ENCODE results near the gene ERC1. TPM values are rescaled to one million over a fixed set of nuclear protein-coding genes. Genes with fewer than 3 reads are reported as not detected.

ERC1 gene
- total and polyA plus RNA-seq, 2 donors (not counting 3 experiments of a cell fraction or from before 2014, with no cell fraction given), result 11.7 to 66.1 TPM

DNA sequence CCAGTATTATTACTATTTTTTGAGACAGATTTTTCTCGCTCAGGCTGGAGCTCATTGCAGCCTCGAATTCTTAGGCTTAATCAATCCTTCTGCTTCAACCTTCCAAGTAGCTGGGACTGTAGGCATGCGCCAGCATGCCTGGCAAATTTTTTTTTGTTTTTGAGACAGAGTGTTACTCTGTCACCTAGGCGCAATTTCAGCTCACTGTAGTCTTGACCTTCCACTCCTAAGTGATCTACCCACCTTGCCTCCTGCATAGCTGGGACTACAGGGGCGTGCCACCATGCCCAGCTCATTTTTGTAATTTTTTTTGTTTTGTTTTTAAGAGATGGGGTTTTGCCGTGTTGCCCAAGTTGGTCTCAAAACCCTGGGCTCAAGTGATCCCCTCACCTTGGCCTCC, 15.2 kb downstream of the ERC1 start:
- ChIA-PET CTCF (no interaction called here), POLR2A (no interaction called here)
- H3K9me1 ChIP-seq (replicated peaks; ENCODE audit: control insufficient read depth, extremely low read depth, insufficient read depth, low read length), result no peaks in the 10 kb centered on the region
- no TSS peak for BruUV-seq (replicated peaks)
- H3K9me3 ChIP-seq (replicated peaks; ENCODE audit: control insufficient read depth, insufficient read depth, low read length), result no peaks in the 10 kb centered on the region
- no peaks in the 10 kb centered on the region for H3K27me3 ChIP-seq (ENCODE audit: control insufficient read depth in 2 of 2, insufficient read depth in 2 of 2, low read length in 2 of 2)
- no peaks in the 10 kb centered on the region for H3K36me3 ChIP-seq (ENCODE audit: control insufficient read depth in 2 of 2, extremely low read depth in 1 of 2, insufficient read depth in 2 of 2, low read length in 2 of 2)
- TF ChIP-seq POLR2A (IDR thresholded peaks at IDR 0.05; ENCODE audit: low read depth, low read length) (no peak), GATA2 (IDR thresholded peaks at IDR 0.05; ENCODE audit: insufficient read depth, insufficient read length, low read depth, low read length) (no peak), MAX (IDR thresholded peaks at IDR 0.05; ENCODE audit: insufficient read depth, insufficient read length) (no peak), JUN (IDR thresholded peaks at IDR 0.05; ENCODE audit: borderline replicate concordance, insufficient read depth, insufficient read length, low read depth) (no peak)
- TF ChIP-seq, protein P1, sequence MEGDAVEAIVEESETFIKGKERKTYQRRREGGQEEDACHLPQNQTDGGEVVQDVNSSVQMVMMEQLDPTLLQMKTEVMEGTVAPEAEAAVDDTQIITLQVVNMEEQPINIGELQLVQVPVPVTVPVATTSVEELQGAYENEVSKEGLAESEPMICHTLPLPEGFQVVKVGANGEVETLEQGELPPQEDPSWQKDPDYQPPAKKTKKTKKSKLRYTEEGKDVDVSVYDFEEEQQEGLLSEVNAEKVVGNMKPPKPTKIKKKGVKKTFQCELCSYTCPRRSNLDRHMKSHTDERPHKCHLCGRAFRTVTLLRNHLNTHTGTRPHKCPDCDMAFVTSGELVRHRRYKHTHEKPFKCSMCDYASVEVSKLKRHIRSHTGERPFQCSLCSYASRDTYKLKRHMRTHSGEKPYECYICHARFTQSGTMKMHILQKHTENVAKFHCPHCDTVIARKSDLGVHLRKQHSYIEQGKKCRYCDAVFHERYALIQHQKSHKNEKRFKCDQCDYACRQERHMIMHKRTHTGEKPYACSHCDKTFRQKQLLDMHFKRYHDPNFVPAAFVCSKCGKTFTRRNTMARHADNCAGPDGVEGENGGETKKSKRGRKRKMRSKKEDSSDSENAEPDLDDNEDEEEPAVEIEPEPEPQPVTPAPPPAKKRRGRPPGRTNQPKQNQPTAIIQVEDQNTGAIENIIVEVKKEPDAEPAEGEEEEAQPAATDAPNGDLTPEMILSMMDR (IDR thresholded peaks at IDR 0.05; ENCODE audit: extremely low read depth in 1 of 2, insufficient read depth in 1 of 2, low read depth in 1 of 2, low read length in 2 of 2), result no peak
- no peaks in the 10 kb centered on the region for H3K4me1 ChIP-seq (ENCODE audit: control insufficient read depth, extremely low read depth, insufficient read depth, low read length)
- no peak for DNase-seq (ENCODE audit: low read depth, low spot score)
- H4K20me1 ChIP-seq (replicated peaks; ENCODE audit: control insufficient read depth, extremely low read depth, insufficient read depth, low read length), result no peaks in the 10 kb centered on the region
- H3K4me2 ChIP-seq (ENCODE audit: insufficient read depth, low read length), result no peak overlapping the region
- no peak overlapping the region for H3K4me3 ChIP-seq (replicated peaks in 1 of 3; ENCODE audit: insufficient read depth in 1 of 3, low read depth in 1 of 3, low read length in 3 of 3)
- H3K27ac ChIP-seq (ENCODE audit: insufficient read depth, low read depth, low read length), result no peak overlapping the region
- H2AFZ ChIP-seq (ENCODE audit: low read depth, low read length), result no peak overlapping the region
- dilution Hi-C loops (cut with MboI; ENCODE audit: extremely low pct_ligation_motif_present, low sequenced_read_pairs) (no loop called here), intact Hi-C loops (cut with micrococcal nuclease) (no loop called here)
- H3K79me2 ChIP-seq (ENCODE audit: control insufficient read depth, insufficient read depth, low read length), result peaks cover 16% of the 10 kb centered on the region
- H3K9ac ChIP-seq (replicated peaks; ENCODE audit: extremely low read depth, insufficient read depth, low read length), result no peak overlapping the region
- no peak for FAIRE-seq

- Histone ChIP-seq H3K79me2 (ENCODE audit: control insufficient read depth, insufficient read depth, low read length) (peaks cover 15% of the 10 kb centered on the region), H3K27ac (ENCODE audit: insufficient read depth, low read depth, low read length) (no peak overlapping the region), H3K4me2 (ENCODE audit: insufficient read depth, low read length) (no peak overlapping the region), H3K9me1 (replicated peaks; ENCODE audit: control insufficient read depth, extremely low read depth, insufficient read depth, low read length) (no peaks in the 10 kb centered on the region), H3K9ac (replicated peaks; ENCODE audit: extremely low read depth, insufficient read depth, low read length) (no peak overlapping the region), H3K9me3 (replicated peaks; ENCODE audit: control insufficient read depth, insufficient read depth, low read length) (no peaks in the 10 kb centered on the region), H2AFZ (ENCODE audit: low read depth, low read length) (no peak overlapping the region), H3K36me3 (ENCODE audit: control insufficient read depth in 2 of 2, extremely low read depth in 1 of 2, insufficient read depth in 2 of 2, low read length in 2 of 2) (no peaks in the 10 kb centered on the region), H3K4me3 (replicated peaks in 1 of 3; ENCODE audit: insufficient read depth in 1 of 3, low read depth in 1 of 3, low read length in 3 of 3) (no peak overlapping the region), H3K4me1 (ENCODE audit: control insufficient read depth, extremely low read depth, insufficient read depth, low read length) (no peaks in the 10 kb centered on the region), H3K27me3 (ENCODE audit: control insufficient read depth in 2 of 2, insufficient read depth in 2 of 2, low read length in 2 of 2) (no peaks in the 10 kb centered on the region), H4K20me1 (replicated peaks; ENCODE audit: control insufficient read depth, extremely low read depth, insufficient read depth, low read length) (no peaks in the 10 kb centered on the region)
- intact Hi-C loops (cut with micrococcal nuclease) (no loop called here), dilution Hi-C loops (cut with MboI; ENCODE audit: extremely low pct_ligation_motif_present, low sequenced_read_pairs) (no loop called here)
- no peak for TF ChIP-seq POLR2AphosphoS5 (IDR thresholded peaks at IDR 0.05; ENCODE audit: insufficient read depth, low read depth, low read length)
- FAIRE-seq (no peak), DNase-seq (ENCODE audit: low read depth, low spot score) (no peak)
- CTCF ChIA-PET, result no interaction called here
- POLR2A ChIA-PET, result no interaction called here
- no TSS peak for BruUV-seq (replicated peaks)
Observed at GRCh38 chr12:1007276-1007675, 16.3 kb downstream of the ERC1 start.
